ENCODE data around the gene BBS12.

- no peak for TF ChIP-seq ZNF274 (IDR thresholded peaks at IDR 0.05; ENCODE audit: low read depth, low read length)
- no peak for TF ChIP-seq SUZ12 (IDR thresholded peaks at IDR 0.05; ENCODE audit: extremely low read depth, insufficient read depth, insufficient read length)
- TF ChIP-seq YY1 (IDR thresholded peaks at IDR 0.05; ENCODE audit: insufficient read depth, insufficient read length): no peak
These were observed 30.0 kb downstream of the BBS12 start for GRCh38 chr4:122762520-122762919.

All from NT2/D1 (cell line).